Neural crest cell (in vitro differentiated cells): Measurements from ENCODE around the gene CLINT1. TPM values are rescaled to one million over a fixed set of nuclear protein-coding genes. Genes with fewer than 3 reads are reported as not detected.

Experiments
- DNase-seq: peaks from one replicate; pipeline ENCODE4 v3.0.0; 2021; ENCODE audit warnings: low read depth, mixed read lengths, low spot score
- H3K27ac Mint-ChIP-seq: one replicate; pipeline ENCODE4 v1.8.0; 2021; ENCODE audit warnings: mild to moderate bottlenecking, mixed read lengths; ENCODE audit not compliant: unreplicated experiment
- H3K27me3 Mint-ChIP-seq: 2 replicates; pipeline ENCODE4 v1.8.0; 2021; ENCODE audit warnings: low read depth, mild to moderate bottlenecking, mixed read lengths
- H3K36me3 Mint-ChIP-seq: 2 replicates; pipeline ENCODE4 v1.8.0; 2021; ENCODE audit warnings: low read depth, mild to moderate bottlenecking, mixed read lengths
- H3K4me1 Mint-ChIP-seq: 2 replicates; pipeline ENCODE4 v1.8.0; 2021; ENCODE audit warnings: mixed read lengths
- H3K4me3 Mint-ChIP-seq: one replicate; pipeline ENCODE4 v1.8.0; 2021; ENCODE audit warnings: mild to moderate bottlenecking, mixed read lengths
- H3K9me3 Mint-ChIP-seq: 2 replicates; pipeline ENCODE4 v1.8.0; 2021; ENCODE audit warnings: mixed read lengths
- CTCF ChIP-seq: fragments of 200-600 bp; sonication (generic); conservative IDR thresholded peaks from 2 replicates; pipeline ENCODE4 v1.5.0; 2021; ENCODE audit warnings: antibody characterized with exemption, mild to moderate bottlenecking
- total RNA-seq: library from RNA; stranded (reverse); gene quantifications from 2 replicates; pipeline ENCODE4 v1.2.1, GENCODE V29; 2021

CLINT1 gene
- total RNA-seq, 1 donor from 2014 or later: 53.8 TPM

GRCh38 chr5:157821822-157822622, 36.9 kb downstream of the CLINT1 start:
- Mint-ChIP-seq H3K4me3 (no peak overlapping the region), H3K27ac (peak overlapping the region; percentile 14), H3K9me3 (no peaks in the 10 kb centered on the region), H3K27me3 (no peaks in the 10 kb centered on the region), H3K4me1 (peaks cover 29% of the 10 kb centered on the region), H3K36me3 (peaks cover 6% of the 10 kb centered on the region)
- DNase-seq: no peak
- no peak for TF ChIP-seq CTCF

- peaks cover 29% of the 10 kb centered on the region for H3K4me1 Mint-ChIP-seq
- no peak for TF ChIP-seq CTCF
- no peak overlapping the region for H3K27ac Mint-ChIP-seq
- peaks cover 6% of the 10 kb centered on the region for H3K36me3 Mint-ChIP-seq
- DNase-seq: no peak
- no peak overlapping the region for H3K4me3 Mint-ChIP-seq
- no peaks in the 10 kb centered on the region for H3K9me3 Mint-ChIP-seq
- H3K27me3 Mint-ChIP-seq: no peaks in the 10 kb centered on the region
Measured at GRCh38 chr5:157821405-157821804, 37.5 kb downstream of the CLINT1 start.

- Mint-ChIP-seq H3K9me3 (no peaks in the 10 kb centered on the region), H3K4me3 (no peak overlapping the region), H3K27ac (no peak overlapping the region), H3K36me3 (peaks cover 6% of the 10 kb centered on the region), H3K27me3 (no peaks in the 10 kb centered on the region), H3K4me1 (peaks cover 29% of the 10 kb centered on the region)
- DNase-seq: peak; percentile 7
- peak; percentile 73 for TF ChIP-seq CTCF
Measured at GRCh38 chr5:157820593-157821252, 38.2 kb downstream of the CLINT1 start.

GRCh38 chr5:157819502-157820115, 39.3 kb downstream of the CLINT1 start:
- no peak for TF ChIP-seq CTCF
- peak overlapping the region; percentile 41 for H3K27ac Mint-ChIP-seq
- H3K36me3 Mint-ChIP-seq: peaks cover 6% of the 10 kb centered on the region
- no peak for DNase-seq
- no peaks in the 10 kb centered on the region for H3K9me3 Mint-ChIP-seq
- no peak overlapping the region for H3K4me3 Mint-ChIP-seq
- no peaks in the 10 kb centered on the region for H3K27me3 Mint-ChIP-seq
- H3K4me1 Mint-ChIP-seq: peaks cover 29% of the 10 kb centered on the region

- DNase-seq: no peak
- peaks cover 29% of the 10 kb centered on the region for H3K4me1 Mint-ChIP-seq
- H3K4me3 Mint-ChIP-seq: no peak overlapping the region
- peaks cover 6% of the 10 kb centered on the region for H3K36me3 Mint-ChIP-seq
- H3K27me3 Mint-ChIP-seq: no peaks in the 10 kb centered on the region
- H3K27ac Mint-ChIP-seq: no peak overlapping the region
- TF ChIP-seq CTCF: no peak
- no peaks in the 10 kb centered on the region for H3K9me3 Mint-ChIP-seq
Measured at GRCh38 chr5:157818368-157818767, 40.6 kb downstream of the CLINT1 start.
